Upper lobe of right lung (tissue), 1 donor: ENCODE results near the gene HOXC10. TPM values are rescaled to one million over a fixed set of nuclear protein-coding genes. Genes with fewer than 3 reads are reported as not detected.

Source experiments
- ATAC-seq: fragments of 200-7000 bp; cut with Tn5 transposase; one replicate; pipeline ENCODE4 v1.9.1; 2020; ENCODE audit warnings: mild to moderate bottlenecking, moderate library complexity
- DNase-seq: peaks from one replicate; pipeline ENCODE4 v3.0.0-alpha.2; 2020
- H3K27ac ChIP-seq: fragments of 200-600 bp; one replicate; pipeline ENCODE4 v1.8.0; 2022
- H3K27me3 ChIP-seq: fragments of 200-600 bp; one replicate; pipeline ENCODE4 v1.8.0; 2022; ENCODE audit warnings: mild to moderate bottlenecking
- H3K36me3 ChIP-seq: fragments of 200-600 bp; one replicate; pipeline ENCODE4 v1.8.0; 2022
- H3K4me1 ChIP-seq: fragments of 200-600 bp; one replicate; pipeline ENCODE4 v1.8.0; 2022
- H3K4me3 ChIP-seq: fragments of 200-600 bp; one replicate; pipeline ENCODE4 v1.8.0; 2022; ENCODE audit warnings: mild to moderate bottlenecking
- H3K9me3 ChIP-seq: fragments of 200-600 bp; one replicate; pipeline ENCODE4 v1.8.0; 2022
- CTCF ChIP-seq: fragments of 200-600 bp; IDR thresholded peaks from one replicate; pipeline ENCODE4 v1.8.0; 2022; ENCODE audit warnings: antibody characterized with exemption
- intact Hi-C: fragments of 100-400 bp; cut with DNase I; formaldehyde crosslinking; loops from one replicate; pipeline ENCODE4 v1.11.0; 2022
- total RNA-seq: library from RNA; stranded (reverse); fragmentation: NEBNext Ultra II Directional; extraction: Animal tissue kit (Norgen Biotek cat#: 25700); gene quantifications from one replicate; pipeline ENCODE4 v1.2.1, GENCODE V29; 2021
- donor health status: DM: no; HTN: yes; CAD: no; lungs with severe emphysema.

HOXC10 gene
- total RNA-seq, 1 donor from 2014 or later, result not detected

- Histone ChIP-seq H3K4me3 (no peak overlapping the region), H3K27ac (no peak overlapping the region), H3K36me3 (no peaks in the 10 kb centered on the region), H3K27me3 (peaks cover 97% of the 10 kb centered on the region), H3K9me3 (no peaks in the 10 kb centered on the region), H3K4me1 (no peaks in the 10 kb centered on the region)
- no peak for TF ChIP-seq CTCF
- DNase-seq (no peak), ATAC-seq (no peak)
- intact Hi-C loops, result no loop called here
Measured at GRCh38 chr12:53949631-53950436, 35.1 kb upstream of the HOXC10 start.

- Histone ChIP-seq H3K4me1 (no peaks in the 10 kb centered on the region), H3K27me3 (peaks cover 97% of the 10 kb centered on the region), H3K9me3 (no peaks in the 10 kb centered on the region), H3K27ac (no peak overlapping the region), H3K36me3 (no peaks in the 10 kb centered on the region), H3K4me3 (no peak overlapping the region)
- intact Hi-C loops, result no loop called here
- TF ChIP-seq CTCF, result no peak
- DNase-seq (no peak), ATAC-seq (no peak)
Measured at GRCh38 chr12:53950437-53950773, 34.5 kb upstream of the HOXC10 start.

- Histone ChIP-seq H3K4me3 (no peak overlapping the region), H3K36me3 (no peaks in the 10 kb centered on the region), H3K4me1 (no peaks in the 10 kb centered on the region), H3K9me3 (no peaks in the 10 kb centered on the region), H3K27me3 (peaks cover 97% of the 10 kb centered on the region), H3K27ac (no peak overlapping the region)
- ATAC-seq, result no peak
- no peak for TF ChIP-seq CTCF
- intact Hi-C loops, result no loop called here
- peak; percentile 61 for DNase-seq
Measured at GRCh38 chr12:53950789-53951576, 34.0 kb upstream of the HOXC10 start.

GRCh38 chr12:53951577-53952334 lies 33.2 kb upstream of the HOXC10 start:
- Histone ChIP-seq H3K4me1 (no peaks in the 10 kb centered on the region), H3K36me3 (no peaks in the 10 kb centered on the region), H3K4me3 (no peak overlapping the region), H3K27ac (no peak overlapping the region), H3K27me3 (peaks cover 97% of the 10 kb centered on the region), H3K9me3 (no peaks in the 10 kb centered on the region)
- ATAC-seq, result no peak
- intact Hi-C loops, result no loop called here
- TF ChIP-seq CTCF, result no peak
- DNase-seq, result peak; percentile 34

- H3K27me3 ChIP-seq, result peaks cover 98% of the 10 kb centered on the region
- H3K4me3 ChIP-seq, result no peak overlapping the region
- no peaks in the 10 kb centered on the region for H3K9me3 ChIP-seq
- no peak overlapping the region for H3K27ac ChIP-seq
- no peak for TF ChIP-seq CTCF
- H3K36me3 ChIP-seq, result no peaks in the 10 kb centered on the region
- intact Hi-C loops, result no loop called here
- ATAC-seq (no peak), DNase-seq (no peak)
- H3K4me1 ChIP-seq, result no peaks in the 10 kb centered on the region
Measured at GRCh38 chr12:53952335-53952694, 32.6 kb upstream of the HOXC10 start.
